Stomach (tissue), 9 donors: ENCODE data around the gene RTL10. TPM values are rescaled to one million over a fixed set of nuclear protein-coding genes. Genes with fewer than 3 reads are reported as not detected.

ENCODE experiments used
- DNase-seq, 2 donors: peaks; one replicate each; pipeline versions ENCODE4 v3.0.0 to v3.0.0-alpha.2; 2013 to 2019
- H3K27ac ChIP-seq, 5 donors: fragments of 200-600 bp in 4 of 5; sonication (generic) in 4 of 5; one replicate each; pipeline ENCODE4 v1.5.1; 2013 to 2019; ENCODE audit warnings: mild to moderate bottlenecking in 1 of 5, moderate library complexity in 1 of 5
- H3K27me3 ChIP-seq, 3 donors: fragments of 200-600 bp; sonication (generic); one replicate each; pipeline ENCODE4 v1.5.1; 2017 to 2019; ENCODE audit warnings: mixed run types in 1 of 3
- H3K36me3 ChIP-seq, 4 donors: fragments of 200-600 bp; sonication (generic); 1 replicate in 3 of 4; 2 replicates in 1 of 4; pipeline ENCODE4 v1.5.1; 2016 to 2019
- H3K4me1 ChIP-seq, 4 donors: fragments of 200-600 bp; sonication (generic); one replicate each; pipeline ENCODE4 v1.5.1; 2016 to 2019
- H3K4me3 ChIP-seq, 4 donors: fragments of 200-600 bp; sonication (generic) in 3 of 4; one replicate each; pipeline ENCODE4 v1.5.1; 2016 to 2019; ENCODE audit warnings: mild to moderate bottlenecking in 1 of 4
- H3K9me3 ChIP-seq, 4 donors: fragments of 200-600 bp; sonication (generic); one replicate each; pipeline ENCODE4 v1.5.1; 2016 to 2019
- CTCF ChIP-seq, 7 experiments: fragments of 450-650 bp in 4 of 7; fragments of 200-600 bp in 3 of 7; sonication (generic) in 3 of 7; IDR thresholded peaks; one replicate each; pipeline ENCODE4 v1.5.1; 2016 to 2019; ENCODE audit warnings: antibody characterized with exemption in 7 of 7, control low read depth in 2 of 7, mild to moderate bottlenecking in 1 of 7
- EP300 ChIP-seq: sonication (generic); formaldehyde crosslinking; IDR thresholded peaks from one replicate; pipeline ENCODE4 v1.6.1; 2017; ENCODE audit warnings: antibody characterized with exemption
- POLR2A ChIP-seq, 4 donors: fragments of 450-650 bp; IDR thresholded peaks; one replicate each; pipeline ENCODE4 v1.6.1; 2016; ENCODE audit warnings: antibody characterized with exemption in 4 of 4, control low read depth in 2 of 4, mild to moderate bottlenecking in 1 of 4, moderate library complexity in 1 of 4
- POLR2AphosphoS5 ChIP-seq, 3 donors: sonication (generic); formaldehyde crosslinking; IDR thresholded peaks; one replicate each; pipeline ENCODE4 v1.6.1; 2016; ENCODE audit warnings: antibody characterized with exemption in 3 of 3
- WGBS, 5 donors: extraction: QIAGEN DNeasy Blood & Tissue Kit in 3 of 5; methylation state at CpG; one replicate each; pipeline versions ENCODE4 v1.1.5 to v1.1.7; 2013 to 2018; 5-methylcytosine and 5-hydroxymethylcytosine counted together
- intact Hi-C: fragments of 100-400 bp; cut with DNase I; formaldehyde crosslinking; loops from one replicate; pipeline ENCODE4 v1.15.1; 2023; ENCODE audit warnings: low total_unique reads
- polyA plus RNA-seq, 3 donors: library from polyadenylated mRNA; stranded (reverse); fragments of 200-250 nt; gene quantifications; one replicate each; pipeline ENCODE4 v1.2.3, GENCODE V29; 2013
- total RNA-seq, 5 donors: library from RNA; depleted of rRNA; stranded (reverse); fragments of >200 nt; gene quantifications; one replicate each; pipeline versions ENCODE4 v1.1.0 to v1.2.3, GENCODE V29; 2014 to 2016
- donor health status: healthy with polysubstance abuse.
- donor health status: Bipolar disorder and iron deficiency.
- donor health status: healthy.

The RTL10 gene
- total and polyA plus RNA-seq, 8 donors: 1.7 to 28.1 (median 8.4) TPM

- no peaks in the 10 kb centered on the region for H3K27me3 ChIP-seq
- no peak overlapping the region for H3K27ac ChIP-seq
- WGBS, 5 donors: 75 to 86% (median 81%) methylated on average over 5 to 12 of the region's 12 CpGs
- intact Hi-C loops: no loop called here
- no peak overlapping the region for H3K4me3 ChIP-seq
- no peaks in the 10 kb centered on the region for H3K9me3 ChIP-seq
- H3K4me1 ChIP-seq: peaks cover 0 to 31% (median 21%) of the 10 kb centered on the region in 4 donors
- DNase-seq: peak in 1 of 2 donors; percentile 9
- TF ChIP-seq POLR2AphosphoS5 (IDR thresholded peaks at IDR 0.05) (no peak), CTCF (IDR thresholded peaks at IDR 0.05) (no peak), POLR2A (IDR thresholded peaks at IDR 0.05) (no peak), EP300 (no peak)
- peaks cover 0 to 47% (median 39%) of the 10 kb centered on the region in 4 donors for H3K36me3 ChIP-seq
Measured at GRCh38 chr22:19875061-19875530, 20.4 kb upstream of the RTL10 start.

GRCh38 chr22:19874307-19875060 is 19.8 kb upstream of the RTL10 start:
- Histone ChIP-seq H3K4me1 (peaks cover 0 to 29% (median 21%) of the 10 kb centered on the region in 4 donors), H3K4me3 (no peak overlapping the region), H3K9me3 (no peaks in the 10 kb centered on the region), H3K36me3 (peaks cover 0 to 41% (median 34%) of the 10 kb centered on the region in 4 donors), H3K27me3 (no peaks in the 10 kb centered on the region), H3K27ac (no peak overlapping the region)
- intact Hi-C loops: no loop called here
- TF ChIP-seq POLR2AphosphoS5 (IDR thresholded peaks at IDR 0.05): no peak
- no peak for TF ChIP-seq CTCF (IDR thresholded peaks at IDR 0.05)
- TF ChIP-seq POLR2A (IDR thresholded peaks at IDR 0.05): no peak
- TF ChIP-seq EP300: no peak
- peak; percentile 47 to 57 for DNase-seq
- 45 to 63% (median 51%) methylated on average over 14 to 27 of the region's 27 CpGs for WGBS, 5 donors

GRCh38 chr22:19873960-19874306 is 19.3 kb upstream of the RTL10 start:
- H3K27ac ChIP-seq: no peak overlapping the region
- TF ChIP-seq POLR2A (IDR thresholded peaks at IDR 0.05) (no peak), POLR2AphosphoS5 (IDR thresholded peaks at IDR 0.05) (no peak), CTCF (IDR thresholded peaks at IDR 0.05) (no peak), EP300 (no peak)
- no peak for DNase-seq
- peaks cover 0 to 41% (median 34%) of the 10 kb centered on the region in 4 donors for H3K36me3 ChIP-seq
- no peaks in the 10 kb centered on the region for H3K9me3 ChIP-seq
- H3K27me3 ChIP-seq: no peaks in the 10 kb centered on the region
- peaks cover 0 to 29% (median 21%) of the 10 kb centered on the region in 4 donors for H3K4me1 ChIP-seq
- 66 to 76% (median 72%) methylated on average over 7 of the region's 7 CpGs for WGBS, 5 donors
- H3K4me3 ChIP-seq: no peak overlapping the region
- intact Hi-C loops: no loop called here

GRCh38 chr22:19873138-19873959 is 18.7 kb upstream of the RTL10 start:
- Histone ChIP-seq H3K27ac (no peak overlapping the region), H3K36me3 (peaks cover 0 to 38% (median 30%) of the 10 kb centered on the region in 4 donors), H3K4me3 (no peak overlapping the region), H3K9me3 (no peaks in the 10 kb centered on the region), H3K4me1 (peaks cover 0 to 29% (median 21%) of the 10 kb centered on the region in 4 donors), H3K27me3 (no peaks in the 10 kb centered on the region)
- WGBS, 5 donors: 54 to 72% (median 58%) methylated on average over 26 to 27 of the region's 27 CpGs
- DNase-seq: peak in 1 of 2 donors; percentile 11
- intact Hi-C loops: no loop called here
- TF ChIP-seq POLR2AphosphoS5 (IDR thresholded peaks at IDR 0.05) (no peak), CTCF (IDR thresholded peaks at IDR 0.05) (no peak), EP300 (no peak), POLR2A (IDR thresholded peaks at IDR 0.05) (no peak)
